MCF 10A (cell line): ENCODE measurements around the gene RWDD2A. TPM values are rescaled to one million over a fixed set of nuclear protein-coding genes. Genes with fewer than 3 reads are reported as not detected.
A peak's percentile ranks its signal among the peaks of the same experiment; 100 is the strongest.

Source experiments
- BruUV-seq: library from RNA; stranded (reverse); fragments of 400-500 nt; replicated peaks from 2 replicates; lab custom pipeline; 2021; lab: Mats Ljungman, UMichigan
- CTCF ChIA-PET: fragments of 300-600 bp; sonication (Branson Sonifier 250); formaldehyde crosslinking; extraction: SDS; loops from one replicate; lab custom pipeline; 2021; ENCODE audit warnings: antibody characterized with exemption, inconsistent platforms; lab: Yijun Ruan, JAX
- POLR2A ChIA-PET: fragments of 300-600, 350-650 bp; sonication (Branson Sonifier 250); formaldehyde crosslinking; extraction: SDS; loops from one replicate; lab custom pipeline; 2020; ENCODE audit warnings: antibody characterized with exemption, inconsistent platforms; lab: Yijun Ruan, JAX
- DNase-seq: peaks from one replicate; pipeline ENCODE4 v3.0.0-alpha.2; 2018; ENCODE audit not compliant: unreplicated experiment
- H3K27ac Mint-ChIP-seq: one replicate; pipeline ENCODE4 v1.8.0; 2022; ENCODE audit warnings: mild to moderate bottlenecking, low read depth, mixed read lengths; ENCODE audit not compliant: unreplicated experiment
- H3K27me3 Mint-ChIP-seq: one replicate; pipeline ENCODE4 v1.8.0; 2022; ENCODE audit warnings: mixed read lengths; ENCODE audit not compliant: insufficient read depth, unreplicated experiment
- H3K36me3 Mint-ChIP-seq: one replicate; pipeline ENCODE4 v1.8.0; 2022; ENCODE audit warnings: mild to moderate bottlenecking, moderate library complexity, mixed read lengths; ENCODE audit not compliant: insufficient read depth, unreplicated experiment
- H3K4me1 Mint-ChIP-seq: one replicate; pipeline ENCODE4 v1.8.0; 2022; ENCODE audit warnings: mixed read lengths; ENCODE audit not compliant: insufficient read depth, unreplicated experiment
- H3K4me3 Mint-ChIP-seq: one replicate; pipeline ENCODE4 v1.8.0; 2022; ENCODE audit warnings: mild to moderate bottlenecking, moderate library complexity, mixed read lengths; ENCODE audit not compliant: unreplicated experiment
- H3K9me3 Mint-ChIP-seq: one replicate; pipeline ENCODE4 v1.8.0; 2022; ENCODE audit warnings: mixed read lengths; ENCODE audit not compliant: unreplicated experiment
- CTCF ChIP-seq: fragments of 200-600 bp; IDR thresholded peaks from one replicate; pipeline ENCODE4 v1.8.0; 2022; ENCODE audit warnings: antibody characterized with exemption, mild to moderate bottlenecking; ENCODE audit not compliant: unreplicated experiment
- intact Hi-C: fragments of 100-400 bp; cut with micrococcal nuclease; formaldehyde crosslinking; loops from 2 replicates; pipeline ENCODE4 v1.14.1; 2022
- total RNA-seq: library from RNA; stranded (reverse); gene quantifications from 2 replicates; pipeline ENCODE4 v1.2.3, GENCODE V29; 2022

The RWDD2A gene
- total RNA-seq, 1 experiment from 2014 or later: 6.5 TPM

DNA sequence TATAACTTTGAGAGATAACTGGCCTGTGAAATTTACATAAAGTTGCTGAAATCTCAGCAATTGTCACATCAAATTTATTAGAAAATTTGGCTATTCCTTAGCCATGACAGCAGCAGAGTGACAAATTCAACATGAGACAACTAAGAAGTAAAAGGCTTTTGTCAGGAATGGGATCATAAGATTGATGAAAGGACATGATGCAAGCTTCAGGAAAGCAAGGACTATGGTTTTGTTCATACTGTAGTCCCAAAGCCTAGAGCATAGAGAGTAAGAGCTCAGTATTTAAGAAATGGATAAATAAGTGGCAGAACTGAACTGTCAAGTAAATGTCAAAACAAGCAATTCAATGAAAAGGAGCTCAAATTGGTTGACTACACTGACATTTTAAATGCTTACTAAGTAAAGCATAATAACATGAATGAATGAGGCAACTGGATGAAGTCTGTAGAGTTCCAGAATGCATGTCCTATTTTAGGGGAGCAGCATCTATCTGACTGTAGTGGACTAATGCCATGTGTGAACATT lies 12.7 kb upstream of the RWDD2A start:
- CTCF ChIA-PET: interaction anchor here (0.5 to 2.2 kb wide), 4 partner anchors 35 to 114 kb away, joined by 3 to 11 read pairs (median 3); partner anchors contain the start of gene DOP1A
- no peaks in the 10 kb centered on the region for H3K27me3 Mint-ChIP-seq
- DNase-seq: no peak
- intact Hi-C loops: no loop called here
- peaks cover 30% of the 10 kb centered on the region for H3K4me1 Mint-ChIP-seq
- no peak overlapping the region for H3K4me3 Mint-ChIP-seq
- no TSS peak for BruUV-seq
- H3K36me3 Mint-ChIP-seq: peaks cover 84% of the 10 kb centered on the region
- TF ChIP-seq CTCF: no peak
- POLR2A ChIA-PET: interaction anchor here (1.0 to 4.3 kb wide), 3 partner anchors 8 to 14 kb away, joined by 3 to 42 read pairs (median 4); partner anchors contain the start of genes PGM3 and RWDD2A
- H3K27ac Mint-ChIP-seq: peak overlapping the region; percentile 57
- no peaks in the 10 kb centered on the region for H3K9me3 Mint-ChIP-seq

- Mint-ChIP-seq H3K27me3 (no peaks in the 10 kb centered on the region), H3K36me3 (peaks cover 75% of the 10 kb centered on the region), H3K9me3 (no peaks in the 10 kb centered on the region), H3K4me1 (peaks cover 30% of the 10 kb centered on the region), H3K4me3 (no peak overlapping the region), H3K27ac (no peak overlapping the region)
- POLR2A ChIA-PET: interaction anchor here (3.2 to 4.3 kb wide), 2 partner anchors 10 to 11 kb away, joined by 12 to 42 read pairs; partner anchors contain the start of genes PGM3 and RWDD2A
- CTCF ChIA-PET: interaction anchor here (0.6 to 2.2 kb wide), 2 partner anchors 33 to 182 kb away, joined by 3 to 11 read pairs; no protein-coding TSS in a partner anchor
- DNase-seq: no peak
- BruUV-seq: no TSS peak
- no peak for TF ChIP-seq CTCF
- intact Hi-C loops: loop anchor here (2.0 kb wide), 1 partner anchor 115 kb away; the partner anchor contains the start of gene DOP1A
Measured at GRCh38 chr6:83182114-83182513, 11.0 kb upstream of the RWDD2A start.

DNA sequence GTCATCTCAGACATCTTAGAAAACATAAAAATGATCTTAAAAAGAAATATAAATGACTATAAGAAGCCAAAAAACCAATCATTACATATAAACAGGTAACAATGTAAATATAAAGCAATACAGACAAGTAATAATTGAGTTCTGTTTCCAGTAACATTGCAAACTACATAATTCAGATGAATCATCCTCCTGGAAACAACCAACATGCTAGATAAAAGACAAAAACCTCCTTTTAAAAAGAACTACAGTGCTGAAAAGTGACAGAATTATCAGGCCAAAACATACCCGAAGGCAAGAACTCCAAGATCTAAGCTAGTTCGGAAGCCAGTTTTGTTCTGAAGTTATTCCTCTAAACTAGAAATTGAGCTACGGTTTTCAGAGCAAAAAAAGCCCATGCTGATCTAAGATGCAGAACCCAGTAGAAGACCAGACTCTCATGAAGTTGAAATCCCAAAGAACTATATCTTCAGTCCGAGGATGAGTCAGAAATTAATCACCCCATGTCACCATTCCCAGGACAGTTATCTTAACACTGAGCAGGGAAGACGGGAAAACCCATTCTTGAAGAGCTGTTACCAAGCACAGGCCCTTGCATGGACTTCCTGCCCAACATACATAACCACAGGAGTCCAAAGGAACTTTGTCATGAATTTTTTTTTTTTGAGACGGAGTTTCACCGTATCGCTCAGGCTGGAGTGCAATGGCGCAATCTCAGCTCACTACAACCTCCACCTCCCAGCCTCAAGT lies 9.9 kb upstream of the RWDD2A start:
- TF ChIP-seq CTCF: no peak
- Mint-ChIP-seq H3K36me3 (peaks cover 70% of the 10 kb centered on the region), H3K27ac (peak overlapping the region; percentile 74), H3K4me1 (peaks cover 30% of the 10 kb centered on the region), H3K4me3 (peak overlapping the region; percentile 12), H3K9me3 (no peaks in the 10 kb centered on the region), H3K27me3 (no peaks in the 10 kb centered on the region)
- CTCF ChIA-PET: interaction anchor here (0.6 to 10.2 kb wide), 6 partner anchors 10 to 117 kb away, joined by 3 to 88 read pairs (median 5); partner anchors contain the start of genes DOP1A and UBE3D
- DNase-seq: peak; percentile 91
- BruUV-seq: no TSS peak
- POLR2A ChIA-PET: interaction anchor here (0.6 to 4.3 kb wide), 15 partner anchors 8 to 977 kb away, joined by 3 to 42 read pairs (median 5); partner anchors contain the start of genes DOP1A, PGM3, RWDD2A and UBE3D
- intact Hi-C loops: loop anchor here (1.0 to 2.0 kb wide), 3 partner anchors 10 to 116 kb away; partner anchors contain the start of genes DOP1A, PGM3 and RWDD2A

DNA sequence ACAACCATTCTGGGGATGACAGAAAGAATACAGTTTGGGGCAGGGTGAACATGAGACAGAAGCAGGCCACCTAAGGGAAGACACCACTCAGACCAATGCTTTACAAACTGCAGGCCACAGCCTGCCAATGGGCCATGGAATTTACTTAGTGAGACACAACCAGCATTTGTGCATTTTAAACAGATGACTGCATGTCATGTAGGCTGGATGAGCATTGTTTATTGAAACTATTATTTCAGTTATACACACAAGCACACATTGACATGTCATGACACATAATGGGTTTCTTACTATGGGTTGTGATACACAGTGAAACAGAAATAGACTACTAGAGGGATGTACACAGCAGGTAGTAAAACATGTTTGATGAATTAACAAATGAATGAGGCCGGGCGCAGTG lies 8.1 kb upstream of the RWDD2A start:
- H3K4me3 Mint-ChIP-seq: no peak overlapping the region
- peaks cover 30% of the 10 kb centered on the region for H3K4me1 Mint-ChIP-seq
- no TSS peak for BruUV-seq
- no peak for DNase-seq
- CTCF ChIA-PET: interaction anchor here (0.6 to 10.2 kb wide), 3 partner anchors 18 to 119 kb away, joined by 4 to 88 read pairs (median 59); partner anchors contain the start of genes DOP1A and UBE3D
- H3K9me3 Mint-ChIP-seq: no peaks in the 10 kb centered on the region
- H3K27ac Mint-ChIP-seq: peak overlapping the region; percentile 74
- no peaks in the 10 kb centered on the region for H3K27me3 Mint-ChIP-seq
- peaks cover 57% of the 10 kb centered on the region for H3K36me3 Mint-ChIP-seq
- intact Hi-C loops: no loop called here
- POLR2A ChIA-PET: interaction anchor here (0.8 to 1.8 kb wide), 2 partner anchors 100 to 117 kb away, joined by 4 to 5 read pairs; partner anchors contain the start of gene DOP1A
- TF ChIP-seq CTCF: no peak
